K562 (cell line): Measurements from ENCODE around the gene ZNF346. TPM values are rescaled to one million over a fixed set of nuclear protein-coding genes. Genes with fewer than 3 reads are reported as not detected.

Source experiments
- HDGF ChIP-seq: fragments of 450-650 bp; IDR thresholded peaks from 2 replicates; pipeline ENCODE4 v1.6.1; 2016
- L3MBTL2 ChIP-seq: fragments of 450-650 bp; IDR thresholded peaks from 2 replicates; pipeline ENCODE4 v1.6.1; 2016; ENCODE audit warnings: mild to moderate bottlenecking, moderate library complexity
- NCOR1 ChIP-seq: fragments of 450-650 bp; IDR thresholded peaks from 2 replicates; pipeline ENCODE4 v1.6.1; 2016; ENCODE audit warnings: mild to moderate bottlenecking, moderate library complexity
- NFYB ChIP-seq: IDR thresholded peaks from 2 replicates; pipeline ENCODE4 v1.6.1; 2011; ENCODE audit warnings: mild to moderate bottlenecking, moderate library complexity; ENCODE audit not compliant: insufficient read length; ENCODE audit errors: extremely low read depth
- PTRF ChIP-seq: fragments of 450-650 bp; IDR thresholded peaks from 2 replicates; pipeline ENCODE4 v1.6.1; 2016; ENCODE audit warnings: mild to moderate bottlenecking, missing genetic modification characterization, missing compliant biosample characterization
- RFX5 ChIP-seq: IDR thresholded peaks from 2 replicates; pipeline ENCODE4 v1.6.1; 2011; ENCODE audit warnings: low read depth, mild to moderate bottlenecking, improper control_type of control experiment, low read length
- SMARCA4 ChIP-seq: fragments of 450-650 bp; IDR thresholded peaks from 2 replicates; pipeline ENCODE4 v1.6.1; 2016
- SMARCC2 ChIP-seq: fragments of 450-650 bp; IDR thresholded peaks from 2 replicates; pipeline ENCODE4 v1.6.1; 2017; ENCODE audit warnings: antibody characterized with exemption, moderate library complexity, mild to moderate bottlenecking, low read depth
- TEAD4 ChIP-seq, 2 experiments: sonication (generic) in 1 of 2; formaldehyde crosslinking in 1 of 2; IDR thresholded peaks; 2 replicates each; pipeline versions ENCODE4 v1.6.1 to v1.8.0; 2012 to 2022; ENCODE audit warnings: borderline replicate concordance in 1 of 2, inconsistent platforms in 1 of 2, low read length in 1 of 2, mild to moderate bottlenecking in 1 of 2, missing genetic modification reagents in 1 of 2
- ZFX ChIP-seq: sonication (generic); formaldehyde crosslinking; IDR thresholded peaks from 2 replicates; pipeline ENCODE4 v1.8.0; 2022; ENCODE audit warnings: mild to moderate bottlenecking, missing genetic modification reagents, moderate library complexity
- polyA plus RNA-seq, 8 experiments: library from polyadenylated mRNA; depleted of rRNA in 4 of 8; stranded (reverse) in 5 of 8; unstranded in 3 of 8; fragments of >200 nt; fragmentation: Nextera tagmentation in 2 of 8; fragmentation: Illumina TruSeq in 1 of 8; extraction: Ambion mirVana in 2 of 8; extraction: Trizol in 1 of 8; gene quantifications; 2 replicates each; pipeline versions ENCODE4 v1.2.1 to v1.2.3, GENCODE V29; 2011 to 2014; ENCODE audit warnings: inconsistent platforms in 1 of 8, missing spikeins in 1 of 8
- total RNA-seq, 7 experiments: library from RNA; depleted of rRNA in 6 of 7; stranded (reverse); fragments of >200 nt in 6 of 7; fragmentation: Illumina TruSeq in 2 of 7; extraction: Trizol in 2 of 7; gene quantifications; 2 replicates each; pipeline versions ENCODE4 v1.2.1 to v1.2.3, GENCODE V29; 2011 to 2021; ENCODE audit warnings: low replicate concordance in 1 of 7
- TF ChIP-seq, protein P1 (sequence below): sonication (generic); formaldehyde crosslinking; IDR thresholded peaks from 2 replicates; pipeline ENCODE4 v1.5.0; 2020; ENCODE audit warnings: missing genetic modification reagents
- TF ChIP-seq, protein P2 (sequence below): fragments of 450-650 bp; IDR thresholded peaks from 2 replicates; pipeline ENCODE4 v1.6.1; 2014; ENCODE audit warnings: low read depth, mild to moderate bottlenecking, moderate library complexity, borderline replicate concordance
- TF ChIP-seq, protein P3 (sequence below), 2 experiments: fragments of 450-650 bp in 1 of 2; sonication (generic) in 1 of 2; formaldehyde crosslinking in 1 of 2; IDR thresholded peaks; 2 replicates each; pipeline versions ENCODE4 v1.7.1 to v1.9.0; 2016 to 2022; ENCODE audit warnings: inconsistent platforms in 1 of 2, mild to moderate bottlenecking in 1 of 2, missing genetic modification reagents in 1 of 2

Gene ZNF346
- total and polyA plus RNA-seq, 9 of the 15 experiments (the other 6 are each of a cell fraction or from before 2014, with no cell fraction given), result 5.0 to 25.1 (median 20.1) TPM

DNA sequence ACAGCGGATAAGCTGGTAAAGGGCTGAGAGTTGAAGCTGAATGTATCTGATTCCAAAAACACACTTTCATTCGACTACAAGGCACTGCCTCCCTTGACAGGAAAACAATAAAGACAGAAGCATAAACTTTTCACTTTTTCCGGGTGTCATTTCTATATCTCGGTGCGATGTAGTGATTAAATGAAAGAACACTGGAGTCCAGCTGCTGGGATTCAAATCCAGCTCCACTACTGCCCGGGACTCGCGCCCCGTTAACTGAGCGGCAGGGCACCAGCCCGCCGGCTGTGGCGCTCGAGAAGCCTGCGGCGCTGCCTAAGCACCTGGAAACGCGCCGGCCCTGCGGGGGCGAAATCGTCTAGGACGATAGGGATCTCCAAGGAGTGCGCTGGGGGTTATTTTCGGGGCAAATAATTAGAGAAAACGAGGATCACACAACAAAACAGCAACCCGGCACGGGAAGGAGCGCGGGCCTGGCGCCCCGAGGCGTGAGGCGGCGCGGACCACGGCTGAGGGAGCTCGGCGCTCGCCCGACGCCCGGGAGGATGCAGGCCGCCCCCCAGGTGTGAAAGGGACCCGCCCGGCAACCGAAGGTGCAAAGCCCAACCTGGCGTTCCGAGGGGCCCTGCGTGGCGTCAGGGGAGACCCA lies 16.8 kb upstream of the ZNF346 start (continued):
- TF ChIP-seq, protein P1, sequence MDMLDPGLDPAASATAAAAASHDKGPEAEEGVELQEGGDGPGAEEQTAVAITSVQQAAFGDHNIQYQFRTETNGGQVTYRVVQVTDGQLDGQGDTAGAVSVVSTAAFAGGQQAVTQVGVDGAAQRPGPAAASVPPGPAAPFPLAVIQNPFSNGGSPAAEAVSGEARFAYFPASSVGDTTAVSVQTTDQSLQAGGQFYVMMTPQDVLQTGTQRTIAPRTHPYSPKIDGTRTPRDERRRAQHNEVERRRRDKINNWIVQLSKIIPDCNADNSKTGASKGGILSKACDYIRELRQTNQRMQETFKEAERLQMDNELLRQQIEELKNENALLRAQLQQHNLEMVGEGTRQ (CRISPR knock-in tag), result no peak
- TF ChIP-seq NCOR1 (no peak), PTRF (tag) (no peak), NFYB (no peak), HDGF (0 out of 2 replicates have a peak, but pooled peaks have one; percentile 50), TEAD4 (IDR thresholded peaks at IDR 0.05; ENCODE audit: low read length) (peak; percentile 43), TEAD4 (CRISPR knock-in tag; IDR thresholded peaks at IDR 0.05; ENCODE audit: borderline replicate concordance) (no peak), RFX5 (no peak), ZFX (CRISPR knock-in tag) (no peak), SMARCA4 (peak; percentile 56; the same call in 1 of the 2 replicates), SMARCC2 (0 out of 2 replicates have a peak, but pooled peaks have one; percentile 31), L3MBTL2 (peak; percentile 48)
- TF ChIP-seq, protein P2, sequence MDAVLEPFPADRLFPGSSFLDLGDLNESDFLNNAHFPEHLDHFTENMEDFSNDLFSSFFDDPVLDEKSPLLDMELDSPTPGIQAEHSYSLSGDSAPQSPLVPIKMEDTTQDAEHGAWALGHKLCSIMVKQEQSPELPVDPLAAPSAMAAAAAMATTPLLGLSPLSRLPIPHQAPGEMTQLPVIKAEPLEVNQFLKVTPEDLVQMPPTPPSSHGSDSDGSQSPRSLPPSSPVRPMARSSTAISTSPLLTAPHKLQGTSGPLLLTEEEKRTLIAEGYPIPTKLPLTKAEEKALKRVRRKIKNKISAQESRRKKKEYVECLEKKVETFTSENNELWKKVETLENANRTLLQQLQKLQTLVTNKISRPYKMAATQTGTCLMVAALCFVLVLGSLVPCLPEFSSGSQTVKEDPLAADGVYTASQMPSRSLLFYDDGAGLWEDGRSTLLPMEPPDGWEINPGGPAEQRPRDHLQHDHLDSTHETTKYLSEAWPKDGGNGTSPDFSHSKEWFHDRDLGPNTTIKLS, result no peak
- TF ChIP-seq, protein P3, sequence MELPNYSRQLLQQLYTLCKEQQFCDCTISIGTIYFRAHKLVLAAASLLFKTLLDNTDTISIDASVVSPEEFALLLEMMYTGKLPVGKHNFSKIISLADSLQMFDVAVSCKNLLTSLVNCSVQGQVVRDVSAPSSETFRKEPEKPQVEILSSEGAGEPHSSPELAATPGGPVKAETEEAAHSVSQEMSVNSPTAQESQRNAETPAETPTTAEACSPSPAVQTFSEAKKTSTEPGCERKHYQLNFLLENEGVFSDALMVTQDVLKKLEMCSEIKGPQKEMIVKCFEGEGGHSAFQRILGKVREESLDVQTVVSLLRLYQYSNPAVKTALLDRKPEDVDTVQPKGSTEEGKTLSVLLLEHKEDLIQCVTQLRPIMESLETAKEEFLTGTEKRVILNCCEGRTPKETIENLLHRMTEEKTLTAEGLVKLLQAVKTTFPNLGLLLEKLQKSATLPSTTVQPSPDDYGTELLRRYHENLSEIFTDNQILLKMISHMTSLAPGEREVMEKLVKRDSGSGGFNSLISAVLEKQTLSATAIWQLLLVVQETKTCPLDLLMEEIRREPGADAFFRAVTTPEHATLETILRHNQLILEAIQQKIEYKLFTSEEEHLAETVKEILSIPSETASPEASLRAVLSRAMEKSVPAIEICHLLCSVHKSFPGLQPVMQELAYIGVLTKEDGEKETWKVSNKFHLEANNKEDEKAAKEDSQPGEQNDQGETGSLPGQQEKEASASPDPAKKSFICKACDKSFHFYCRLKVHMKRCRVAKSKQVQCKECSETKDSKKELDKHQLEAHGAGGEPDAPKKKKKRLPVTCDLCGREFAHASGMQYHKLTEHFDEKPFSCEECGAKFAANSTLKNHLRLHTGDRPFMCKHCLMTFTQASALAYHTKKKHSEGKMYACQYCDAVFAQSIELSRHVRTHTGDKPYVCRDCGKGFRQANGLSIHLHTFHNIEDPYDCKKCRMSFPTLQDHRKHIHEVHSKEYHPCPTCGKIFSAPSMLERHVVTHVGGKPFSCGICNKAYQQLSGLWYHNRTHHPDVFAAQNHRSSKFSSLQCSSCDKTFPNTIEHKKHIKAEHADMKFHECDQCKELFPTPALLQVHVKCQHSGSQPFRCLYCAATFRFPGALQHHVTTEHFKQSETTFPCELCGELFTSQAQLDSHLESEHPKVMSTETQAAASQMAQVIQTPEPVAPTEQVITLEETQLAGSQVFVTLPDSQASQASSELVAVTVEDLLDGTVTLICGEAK (IDR thresholded peaks at IDR 0.05), result no peak
- TF ChIP-seq, protein P3 (CRISPR knock-in tag; IDR thresholded peaks at IDR 0.05), result no peak
